Endothelial cell of umbilical vein (primary cell): ENCODE data around the gene SOHLH2.

ENCODE experiments used
- EZH2 ChIP-seq: IDR thresholded peaks from 2 replicates; pipeline ENCODE4 v1.6.1; 2012; ENCODE audit warnings: borderline replicate concordance, low read depth, mild to moderate bottlenecking, moderate library complexity, low read length, inconsistent platforms; ENCODE audit not compliant: severe bottlenecking
- TF ChIP-seq, protein P1 (sequence below), 2 donors: IDR thresholded peaks; 1 replicate in 1 of 2; 2 replicates in 1 of 2; pipeline ENCODE4 v1.5.1; 2011; ENCODE audit warnings: low read length in 2 of 2, mild to moderate bottlenecking in 2 of 2, moderate library complexity in 2 of 2, control low read depth in 1 of 2, inconsistent platforms in 1 of 2, low read depth in 1 of 2; ENCODE audit not compliant: insufficient read depth in 1 of 2; ENCODE audit errors: extremely low read depth in 1 of 2

DNA sequence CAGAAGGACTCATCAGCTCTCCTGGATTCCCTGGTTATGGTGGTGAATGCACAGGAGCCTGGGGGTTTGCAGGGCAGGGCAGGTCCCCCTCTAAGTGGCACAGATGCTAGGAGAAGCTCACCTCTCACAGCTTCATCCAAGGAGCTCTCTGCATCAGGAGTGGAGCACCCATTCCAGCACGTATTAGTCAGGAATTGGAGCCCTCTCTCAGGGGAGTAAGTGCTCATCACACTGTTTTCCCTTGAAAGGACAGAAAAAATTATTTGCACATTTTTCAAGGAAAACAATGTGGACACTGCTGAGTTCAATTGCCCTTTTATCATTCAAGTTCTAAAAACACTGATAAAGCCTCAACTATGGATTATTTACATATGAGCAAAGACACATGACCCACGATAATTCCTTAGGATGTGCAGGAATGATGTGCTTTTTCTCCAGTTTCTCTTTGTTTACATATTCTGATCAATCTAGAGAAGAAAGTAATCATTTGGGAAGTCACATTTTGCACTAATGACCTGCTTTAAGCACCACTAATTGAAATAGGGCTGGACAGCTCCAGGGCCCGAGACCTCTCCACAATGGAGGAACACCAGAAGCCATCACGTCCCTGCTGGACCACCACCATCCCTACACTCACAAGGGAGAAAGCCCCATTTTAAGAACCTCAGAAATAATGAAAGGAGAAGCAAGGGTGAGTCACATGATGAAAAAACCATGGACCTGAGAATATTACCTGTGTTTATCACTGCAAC lies 40.6 kb downstream of the SOHLH2 start:
- TF ChIP-seq, protein P1, sequence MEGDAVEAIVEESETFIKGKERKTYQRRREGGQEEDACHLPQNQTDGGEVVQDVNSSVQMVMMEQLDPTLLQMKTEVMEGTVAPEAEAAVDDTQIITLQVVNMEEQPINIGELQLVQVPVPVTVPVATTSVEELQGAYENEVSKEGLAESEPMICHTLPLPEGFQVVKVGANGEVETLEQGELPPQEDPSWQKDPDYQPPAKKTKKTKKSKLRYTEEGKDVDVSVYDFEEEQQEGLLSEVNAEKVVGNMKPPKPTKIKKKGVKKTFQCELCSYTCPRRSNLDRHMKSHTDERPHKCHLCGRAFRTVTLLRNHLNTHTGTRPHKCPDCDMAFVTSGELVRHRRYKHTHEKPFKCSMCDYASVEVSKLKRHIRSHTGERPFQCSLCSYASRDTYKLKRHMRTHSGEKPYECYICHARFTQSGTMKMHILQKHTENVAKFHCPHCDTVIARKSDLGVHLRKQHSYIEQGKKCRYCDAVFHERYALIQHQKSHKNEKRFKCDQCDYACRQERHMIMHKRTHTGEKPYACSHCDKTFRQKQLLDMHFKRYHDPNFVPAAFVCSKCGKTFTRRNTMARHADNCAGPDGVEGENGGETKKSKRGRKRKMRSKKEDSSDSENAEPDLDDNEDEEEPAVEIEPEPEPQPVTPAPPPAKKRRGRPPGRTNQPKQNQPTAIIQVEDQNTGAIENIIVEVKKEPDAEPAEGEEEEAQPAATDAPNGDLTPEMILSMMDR (IDR thresholded peaks at IDR 0.05; ENCODE audit: extremely low read depth in 1 of 2, insufficient read depth in 1 of 2, low read depth in 1 of 2, low read length in 2 of 2), result no peak
- no peak for TF ChIP-seq EZH2
